ENCODE data around the gene BCKDK.

Gene BCKDK

GRCh38 chr16:31105677-31106213 is 2.4 kb upstream of the BCKDK start:
- peak overlapping the region; percentile 47 for H3K4me3 ChIP-seq (ENCODE audit: low read length)
- no peaks in the 10 kb centered on the region for H3K9me2 ChIP-seq (replicated peaks; ENCODE audit: control insufficient read depth, low read length)
- H3K79me2 ChIP-seq (ENCODE audit: control insufficient read depth, low read length): peaks cover 20% of the 10 kb centered on the region
- H3K36me3 ChIP-seq (ENCODE audit: control insufficient read depth, low read length): peaks cover 16% of the 10 kb centered on the region
- no peak overlapping the region for H3K27ac ChIP-seq (ENCODE audit: low read depth, low read length)
- TF ChIP-seq EZH2phosphoT487 (IDR thresholded peaks at IDR 0.05; ENCODE audit: borderline replicate concordance, low read length): no peak
- TF ChIP-seq, protein P1, sequence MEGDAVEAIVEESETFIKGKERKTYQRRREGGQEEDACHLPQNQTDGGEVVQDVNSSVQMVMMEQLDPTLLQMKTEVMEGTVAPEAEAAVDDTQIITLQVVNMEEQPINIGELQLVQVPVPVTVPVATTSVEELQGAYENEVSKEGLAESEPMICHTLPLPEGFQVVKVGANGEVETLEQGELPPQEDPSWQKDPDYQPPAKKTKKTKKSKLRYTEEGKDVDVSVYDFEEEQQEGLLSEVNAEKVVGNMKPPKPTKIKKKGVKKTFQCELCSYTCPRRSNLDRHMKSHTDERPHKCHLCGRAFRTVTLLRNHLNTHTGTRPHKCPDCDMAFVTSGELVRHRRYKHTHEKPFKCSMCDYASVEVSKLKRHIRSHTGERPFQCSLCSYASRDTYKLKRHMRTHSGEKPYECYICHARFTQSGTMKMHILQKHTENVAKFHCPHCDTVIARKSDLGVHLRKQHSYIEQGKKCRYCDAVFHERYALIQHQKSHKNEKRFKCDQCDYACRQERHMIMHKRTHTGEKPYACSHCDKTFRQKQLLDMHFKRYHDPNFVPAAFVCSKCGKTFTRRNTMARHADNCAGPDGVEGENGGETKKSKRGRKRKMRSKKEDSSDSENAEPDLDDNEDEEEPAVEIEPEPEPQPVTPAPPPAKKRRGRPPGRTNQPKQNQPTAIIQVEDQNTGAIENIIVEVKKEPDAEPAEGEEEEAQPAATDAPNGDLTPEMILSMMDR (IDR thresholded peaks at IDR 0.05; ENCODE audit: low read depth, low read length, poor library complexity, severe bottlenecking): peak; percentile 66
- H3K4me2 ChIP-seq (ENCODE audit: low read length): peak overlapping the region; percentile 50
- H3K9me3 ChIP-seq (ENCODE audit: control insufficient read depth, insufficient read depth, low read length): no peaks in the 10 kb centered on the region
- no peaks in the 10 kb centered on the region for H3F3A ChIP-seq (ENCODE audit: control insufficient read depth, insufficient read depth)
- no peaks in the 10 kb centered on the region for H4K20me1 ChIP-seq (ENCODE audit: control insufficient read depth, insufficient read depth, low read depth, low read length)
- H3K27me3 ChIP-seq (ENCODE audit: control insufficient read depth, low read length): no peaks in the 10 kb centered on the region
- peaks cover 23% of the 10 kb centered on the region for H3K4me1 ChIP-seq (ENCODE audit: control insufficient read depth, low read length)

- H3K4me2 ChIP-seq (ENCODE audit: low read length): peak overlapping the region; percentile 99
- H3K4me1 ChIP-seq (ENCODE audit: control insufficient read depth, low read length): peaks cover 23% of the 10 kb centered on the region
- H3K9me3 ChIP-seq (ENCODE audit: control insufficient read depth, insufficient read depth, low read length): no peaks in the 10 kb centered on the region
- H3K4me3 ChIP-seq (ENCODE audit: low read length): peak overlapping the region; percentile 92
- H3K27me3 ChIP-seq (ENCODE audit: control insufficient read depth, low read length): no peaks in the 10 kb centered on the region
- no peaks in the 10 kb centered on the region for H3F3A ChIP-seq (ENCODE audit: control insufficient read depth, insufficient read depth)
- H4K20me1 ChIP-seq (ENCODE audit: control insufficient read depth, insufficient read depth, low read depth, low read length): no peaks in the 10 kb centered on the region
- H3K9me2 ChIP-seq (replicated peaks; ENCODE audit: control insufficient read depth, low read length): no peaks in the 10 kb centered on the region
- TF ChIP-seq EZH2phosphoT487 (IDR thresholded peaks at IDR 0.05; ENCODE audit: borderline replicate concordance, low read length): no peak
- TF ChIP-seq, protein P1 (IDR thresholded peaks at IDR 0.05; ENCODE audit: low read depth, low read length, poor library complexity, severe bottlenecking): no peak
- H3K36me3 ChIP-seq (ENCODE audit: control insufficient read depth, low read length): peaks cover 26% of the 10 kb centered on the region
- H3K27ac ChIP-seq (ENCODE audit: low read depth, low read length): no peak overlapping the region
- peaks cover 20% of the 10 kb centered on the region for H3K79me2 ChIP-seq (ENCODE audit: control insufficient read depth, low read length)
Observed at GRCh38 chr16:31106509-31107464, 1.4 kb upstream of the BCKDK start.

GRCh38 chr16:31107465-31107867 is 720 bp upstream of the BCKDK start:
- no peak for TF ChIP-seq EZH2phosphoT487 (IDR thresholded peaks at IDR 0.05; ENCODE audit: borderline replicate concordance, low read length)
- TF ChIP-seq, protein P1 (IDR thresholded peaks at IDR 0.05; ENCODE audit: low read depth, low read length, poor library complexity, severe bottlenecking): no peak
- 0 out of 2 replicates have a peak overlapping the region, but pooled peaks have one; percentile 36 for H3K27ac ChIP-seq (ENCODE audit: low read depth, low read length)

More at GRCh38 chr16:31107465-31107867, 720 bp upstream of the BCKDK start:
- no peaks in the 10 kb centered on the region for H4K20me1 ChIP-seq (ENCODE audit: control insufficient read depth, insufficient read depth, low read depth, low read length)
- peak overlapping the region; percentile 99 for H3K4me2 ChIP-seq (ENCODE audit: low read length)
- H3K4me1 ChIP-seq (ENCODE audit: control insufficient read depth, low read length): peaks cover 23% of the 10 kb centered on the region
- H3F3A ChIP-seq (ENCODE audit: control insufficient read depth, insufficient read depth): no peaks in the 10 kb centered on the region
- peak overlapping the region; percentile 92 for H3K4me3 ChIP-seq (ENCODE audit: low read length)
- H3K79me2 ChIP-seq (ENCODE audit: control insufficient read depth, low read length): peaks cover 20% of the 10 kb centered on the region
- peaks cover 33% of the 10 kb centered on the region for H3K36me3 ChIP-seq (ENCODE audit: control insufficient read depth, low read length)
- no peaks in the 10 kb centered on the region for H3K9me2 ChIP-seq (replicated peaks; ENCODE audit: control insufficient read depth, low read length)
- H3K9me3 ChIP-seq (ENCODE audit: control insufficient read depth, insufficient read depth, low read length): no peaks in the 10 kb centered on the region
- H3K27me3 ChIP-seq (ENCODE audit: control insufficient read depth, low read length): no peaks in the 10 kb centered on the region
